Activated T-cell treated with anti-CD3 and anti-CD28 coated beads for 1 hour (primary cell): Measurements from ENCODE around the gene APOLD1.
"Not testable (repeated sequence)": the region's sequence is repeated elsewhere in the genome, so short reads cannot be mapped to it uniquely, and the experiment has no call there.

Experiments used
- DNase-seq: peaks from one replicate; pipeline ENCODE4 v3.0.0-alpha.2; 2020; ENCODE audit warnings: low read depth

Gene APOLD1

GRCh38 chr12:12784911-12785814, at the start of gene APOLD1:
Gene APOLD1 (plus strand): TSS chr12:12785659. CDS start chr12:12785692, 33 bp downstream.
- DNase-seq = no peak

GRCh38 chr12:12736759-12737676, 48.4 kb upstream of the APOLD1 start:
- DNase-seq = no peak

- not testable (repeated sequence) for DNase-seq
Measured at GRCh38 chr12:12738152-12738551, 47.3 kb upstream of the APOLD1 start.

GRCh38 chr12:12741660-12742059, 43.8 kb upstream of the APOLD1 start:
- DNase-seq = no peak

GRCh38 chr12:12744546-12745305, 40.7 kb upstream of the APOLD1 start:
- no peak for DNase-seq

- no peak for DNase-seq
Measured at GRCh38 chr12:12745576-12746211, 39.8 kb upstream of the APOLD1 start.

GRCh38 chr12:12747278-12747677, 38.2 kb upstream of the APOLD1 start:
- DNase-seq = no peak

GRCh38 chr12:12748044-12748443, 37.4 kb upstream of the APOLD1 start:
- DNase-seq = no peak

- DNase-seq = no peak
Measured at GRCh38 chr12:12749433-12749832, 36.0 kb upstream of the APOLD1 start.

- no peak for DNase-seq
Measured at GRCh38 chr12:12755923-12756322, 29.5 kb upstream of the APOLD1 start.

- no peak for DNase-seq
Measured at GRCh38 chr12:12757121-12757520, 28.3 kb upstream of the APOLD1 start.

GRCh38 chr12:12759234-12759915, 26.1 kb upstream of the APOLD1 start:
- DNase-seq = no peak

- no peak for DNase-seq
Measured at GRCh38 chr12:12764824-12765223, 20.6 kb upstream of the APOLD1 start.

GRCh38 chr12:12770262-12770661, 15.2 kb upstream of the APOLD1 start:
- DNase-seq = no peak

GRCh38 chr12:12774791-12775190, 10.7 kb upstream of the APOLD1 start:
- DNase-seq = no peak

- no peak for DNase-seq
Measured at GRCh38 chr12:12776261-12776660, 9.2 kb upstream of the APOLD1 start.

GRCh38 chr12:12777092-12777491, 8.4 kb upstream of the APOLD1 start:
- DNase-seq = no peak

- DNase-seq = no peak
Measured at GRCh38 chr12:12779007-12779406, 6.5 kb upstream of the APOLD1 start.

- DNase-seq = no peak
Measured at GRCh38 chr12:12779529-12779928, 5.9 kb upstream of the APOLD1 start.

GRCh38 chr12:12784116-12784515, 1.3 kb upstream of the APOLD1 start:
- no peak for DNase-seq

GRCh38 chr12:12786351-12786705, 869 bp downstream of the APOLD1 start:
- DNase-seq = no peak
